ENCODE results near the gene ACER2. TPM values are rescaled to one million over a fixed set of nuclear protein-coding genes. Genes with fewer than 3 reads are reported as not detected.
A peak's percentile ranks its signal among the peaks of the same experiment; 100 is the strongest.

The ACER2 gene
- total RNA-seq, 4 donors from 2014 or later = 10.4 to 38.1 (median 20.9) TPM

GRCh38 chr9:19440376-19440775 lies 31.6 kb downstream of the ACER2 start:
- no peak for TF ChIP-seq CTCF (IDR thresholded peaks at IDR 0.05)
- DNase-seq (ENCODE audit: low spot score) (no peak), ATAC-seq (ENCODE audit: low FRiP score) (no peak)

DNA sequence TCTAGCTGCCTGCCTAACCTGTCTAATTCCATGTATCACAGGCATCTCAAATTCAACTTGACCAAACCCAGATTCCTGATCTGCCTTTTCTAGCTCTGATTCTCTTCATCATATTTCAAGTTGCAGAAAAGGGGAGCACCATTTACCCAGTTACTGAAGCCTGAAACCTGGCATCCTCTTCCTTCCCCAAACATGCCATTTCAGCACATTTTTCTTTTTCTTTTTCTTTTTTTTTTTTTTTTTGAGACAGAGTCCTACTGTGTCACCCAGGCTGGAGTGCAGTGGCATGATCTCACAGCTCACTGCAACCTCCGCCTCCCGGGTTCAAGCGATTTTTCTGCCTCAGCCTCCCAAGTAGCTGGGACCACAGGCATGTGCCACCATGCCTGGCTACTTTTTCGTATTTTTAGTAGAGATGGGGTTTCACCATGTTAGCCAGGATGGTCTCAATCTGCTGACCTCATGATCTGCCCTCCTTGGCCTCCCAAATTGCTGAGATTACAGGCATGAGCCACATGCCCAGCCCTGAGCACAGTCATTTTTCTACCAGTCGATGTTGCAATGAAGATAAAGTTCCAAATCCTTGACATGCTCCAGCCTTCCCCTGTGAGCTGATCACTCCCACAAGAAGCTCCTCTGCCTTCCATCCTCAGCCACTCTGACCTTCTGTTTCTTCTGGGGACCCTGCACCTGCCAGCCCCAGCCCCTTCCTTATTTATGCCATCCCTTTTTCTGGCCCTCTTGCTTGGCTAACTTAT lies 32.2 kb downstream of the ACER2 start:
- DNase-seq (ENCODE audit: low spot score) (no peak), ATAC-seq (ENCODE audit: low FRiP score) (peak; percentile 54)
- no peak for TF ChIP-seq CTCF (IDR thresholded peaks at IDR 0.05)

DNA sequence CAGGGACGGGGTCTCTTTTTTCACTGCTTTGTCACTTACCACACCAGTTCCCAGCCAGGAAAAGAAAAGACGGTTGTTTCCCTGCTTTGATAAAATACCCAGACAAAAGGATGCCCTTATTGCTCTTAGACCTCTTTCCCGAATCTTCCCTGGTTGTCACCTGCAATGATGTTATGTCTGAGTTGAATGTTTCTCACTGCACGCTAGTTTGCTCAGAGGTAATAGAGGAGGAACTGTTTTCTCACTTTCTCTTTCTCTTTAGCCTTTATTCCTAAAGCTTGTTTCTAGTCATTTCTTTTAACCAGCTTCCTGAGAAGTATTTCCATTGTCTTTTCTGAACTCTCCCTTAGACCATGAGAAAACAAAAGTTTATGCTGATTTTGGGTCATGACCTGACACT lies 32.9 kb downstream of the ACER2 start:
- no peak for ATAC-seq (ENCODE audit: low FRiP score)
- DNase-seq (ENCODE audit: low spot score) = no peak
- no peak for TF ChIP-seq CTCF (IDR thresholded peaks at IDR 0.05)

DNA sequence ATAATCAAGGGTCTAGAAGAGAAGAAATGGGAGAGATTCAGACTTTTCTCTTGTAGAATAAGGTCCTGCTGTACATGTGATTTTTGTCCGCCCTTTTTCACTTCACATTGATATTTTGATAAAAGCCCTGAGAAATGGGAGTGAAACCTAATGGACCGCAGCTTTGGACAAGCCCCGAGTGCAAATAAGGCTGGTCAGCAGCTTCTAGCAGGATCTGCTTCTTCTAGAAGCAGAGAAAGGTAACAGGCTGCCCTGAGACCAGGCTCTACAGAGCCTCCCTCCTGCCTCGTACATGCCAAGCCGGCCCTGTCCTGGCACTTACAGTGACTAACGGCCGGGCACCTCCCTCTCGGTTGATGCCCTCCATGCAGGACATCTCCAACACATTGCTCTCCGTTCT lies 33.4 kb downstream of the ACER2 start:
- TF ChIP-seq CTCF (IDR thresholded peaks at IDR 0.05) = no peak
- ATAC-seq (ENCODE audit: low FRiP score) = no peak
- DNase-seq (ENCODE audit: low spot score) = no peak

DNA sequence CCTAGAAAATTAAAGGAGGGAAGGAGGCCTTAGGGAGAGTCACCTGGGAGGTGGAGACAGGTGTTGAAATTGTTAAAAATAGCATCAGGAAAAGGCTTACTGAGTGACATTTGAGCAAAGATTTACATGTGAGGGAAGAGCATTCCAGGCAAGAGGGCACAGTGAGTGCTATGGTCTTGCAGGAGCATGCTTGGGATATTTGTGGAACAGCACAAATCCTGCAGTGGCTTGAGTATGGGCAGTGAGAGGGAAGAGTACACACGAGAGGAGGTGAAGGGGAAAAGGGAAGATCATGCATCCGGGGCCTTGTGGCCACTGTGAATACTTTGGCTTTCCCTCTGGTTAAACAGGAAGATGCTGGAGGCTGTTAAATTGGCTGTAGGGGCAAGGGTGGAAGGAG lies 36.6 kb downstream of the ACER2 start:
- ATAC-seq (ENCODE audit: low FRiP score) = no peak
- no peak for TF ChIP-seq CTCF (IDR thresholded peaks at IDR 0.05)
- no peak for DNase-seq (ENCODE audit: low spot score)

DNA sequence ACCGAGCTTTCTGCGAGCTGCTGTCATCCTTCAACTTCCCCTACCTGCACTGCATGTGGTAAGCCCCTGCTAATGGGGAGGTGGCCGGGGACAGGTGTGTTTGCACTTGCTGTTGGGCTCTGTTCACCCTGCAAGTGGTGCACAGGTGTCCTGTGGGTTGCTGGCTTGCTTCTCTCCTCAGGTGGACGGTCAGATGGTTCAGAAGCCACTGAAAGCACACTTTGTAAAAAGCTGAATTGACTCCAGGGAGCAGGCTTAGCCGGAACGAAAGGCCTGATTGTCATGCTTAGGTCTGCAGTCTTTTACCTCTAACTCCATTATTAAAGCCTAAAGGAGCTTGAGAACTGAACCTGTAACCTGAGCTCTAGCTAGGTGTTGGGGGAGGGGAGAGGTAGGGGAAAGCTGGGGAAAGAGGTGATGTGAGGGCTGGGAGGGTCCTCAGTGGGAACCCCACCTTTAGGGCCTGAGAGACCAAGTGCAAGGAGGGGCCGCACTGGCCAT lies 37.6 kb downstream of the ACER2 start:
- DNase-seq (ENCODE audit: low spot score) (no peak), ATAC-seq (ENCODE audit: low FRiP score) (no peak)
- no peak for TF ChIP-seq CTCF (IDR thresholded peaks at IDR 0.05)

Measured in omental fat pad (tissue), 4 donors.